HCT116 (cell line): Measurements from ENCODE around the gene CARMIL1. TPM values are rescaled to one million over a fixed set of nuclear protein-coding genes. Genes with fewer than 3 reads are reported as not detected.
A peak's percentile ranks its signal among the peaks of the same experiment; 100 is the strongest.

ENCODE experiments used
- ATAC-seq: fragments of 200-7000 bp; cut with Tn5 transposase; 2 replicates; pipeline ENCODE4 v1.9.1; 2020; ENCODE audit warnings: mild to moderate bottlenecking, moderate library complexity
- BruUV-seq: library from RNA; stranded (reverse); fragments of 400-500 nt; replicated peaks from 2 replicates; lab custom pipeline; 2021; lab: Mats Ljungman, UMichigan
- CTCF ChIA-PET: fragments of 300-600 bp; sonication (Branson Sonifier 250); formaldehyde crosslinking; loops from one replicate; lab custom pipeline; 2021; ENCODE audit warnings: antibody characterized with exemption; lab: Charles Lee
- POLR2A ChIA-PET: fragments of 300-600, 350-600 bp; sonication (Branson Sonifier 250); formaldehyde crosslinking; loops from one replicate; lab custom pipeline; 2021; ENCODE audit warnings: antibody characterized with exemption; lab: Charles Lee
- RAD21 ChIA-PET, 2 experiments: fragments of 300-600 bp; sonication (Branson Sonifier 250); formaldehyde crosslinking; loops; one replicate each; lab custom pipeline; 2023; ENCODE audit warnings: low total read pairs in 2 of 2; ENCODE audit not compliant: uncharacterized antibody in 2 of 2, unreplicated experiment in 2 of 2, low non-redundant PET in 1 of 2; lab: Charles Lee
- DNase-seq: peaks from one replicate; pipeline ENCODE4 v3.0.0-alpha.2; 2010; ENCODE audit warnings: low read depth, low spot score
- H2AFZ ChIP-seq: fragments of 200-600 bp; shearing (Covaris generic), sonication (generic); 2 replicates; pipeline ENCODE4 v1.6.1; 2017; ENCODE audit warnings: low read depth, mixed run types, mixed read lengths, antibody characterized with exemption, low read length; ENCODE audit not compliant: poor library complexity, severe bottlenecking
- H3K27ac ChIP-seq: 2 replicates; pipeline ENCODE4 v1.5.1; 2012; ENCODE audit warnings: low read depth, low read length
- H3K27me3 ChIP-seq: fragments of 200-600 bp; sonication (generic); 2 replicates; pipeline ENCODE4 v1.6.1; 2016; ENCODE audit warnings: mixed run types, low read length, mixed read lengths; ENCODE audit not compliant: insufficient read depth
- H3K36me3 ChIP-seq, 2 experiments: fragments of 200-500 bp in 1 of 2; fragments of 200-600 bp in 1 of 2; sonication (Bioruptor generic) in 1 of 2; sonication (generic) in 1 of 2; 2 replicates each; pipeline versions ENCODE4 v1.5.1 to v1.6.1; 2014 to 2016; ENCODE audit warnings: low read length in 2 of 2, inconsistent platforms in 1 of 2, mixed read lengths in 1 of 2, mixed run types in 1 of 2; ENCODE audit not compliant: insufficient read depth in 2 of 2, control insufficient read depth in 1 of 2
- H3K4me1 ChIP-seq, 2 experiments: fragments of 200-600 bp in 1 of 2; sonication (generic) in 1 of 2; 2 replicates each; pipeline versions ENCODE4 v1.5.1 to v1.6.1; 2012 to 2017; ENCODE audit warnings: low read length in 2 of 2, inconsistent platforms in 1 of 2, mild to moderate bottlenecking in 1 of 2, mixed read lengths in 1 of 2, mixed run types in 1 of 2, moderate library complexity in 1 of 2; ENCODE audit not compliant: insufficient read depth in 2 of 2, control insufficient read depth in 1 of 2
- H3K4me2 ChIP-seq: fragments of 200-600 bp; sonication (generic); 2 replicates; pipeline ENCODE4 v1.6.1; 2017; ENCODE audit warnings: mixed run types, low read length, mixed read lengths
- H3K4me3 ChIP-seq, 2 experiments: fragments of 200-600 bp in 1 of 2; sonication (generic) in 1 of 2; replicated peaks in 1 of 2; 2 replicates each; pipeline ENCODE4 v1.5.1; 2011 to 2016; ENCODE audit warnings: low read length in 2 of 2, control low read depth in 1 of 2, low read depth in 1 of 2, mild to moderate bottlenecking in 1 of 2, mixed read lengths in 1 of 2, mixed run types in 1 of 2
- H3K79me2 ChIP-seq: fragments of 200-600 bp; sonication (generic); 2 replicates; pipeline ENCODE4 v1.6.1; 2017; ENCODE audit warnings: mild to moderate bottlenecking, mixed run types, low read length, moderate library complexity, mixed read lengths; ENCODE audit not compliant: insufficient read depth
- H3K9ac ChIP-seq: fragments of 200-600 bp; sonication (generic); 2 replicates; pipeline ENCODE4 v1.6.1; 2016; ENCODE audit warnings: low read length, mixed read lengths
- H3K9me2 ChIP-seq: fragments of 200-600 bp; sonication (generic), shearing (Covaris generic); 2 replicates; pipeline ENCODE4 v1.6.1; 2017; ENCODE audit warnings: mixed run types, mild to moderate bottlenecking, moderate library complexity; ENCODE audit not compliant: insufficient read depth
- H3K9me3 ChIP-seq, 2 experiments: fragments of 200-500 bp in 1 of 2; fragments of 200-600 bp in 1 of 2; sonication (Bioruptor generic) in 1 of 2; sonication (generic) in 1 of 2; 2 replicates each; pipeline ENCODE4 v1.6.1; 2014 to 2017; ENCODE audit warnings: low read length in 2 of 2, mixed read lengths in 2 of 2, inconsistent platforms in 1 of 2, low read depth in 1 of 2, mild to moderate bottlenecking in 1 of 2, mixed run types in 1 of 2, moderate library complexity in 1 of 2; ENCODE audit not compliant: control insufficient read depth in 1 of 2, insufficient read depth in 1 of 2
- H4K20me1 ChIP-seq: fragments of 200-600 bp; sonication (generic), shearing (Covaris generic); 2 replicates; pipeline ENCODE4 v1.6.1; 2017; ENCODE audit warnings: mixed run types, mild to moderate bottlenecking, moderate library complexity; ENCODE audit not compliant: insufficient read depth
- REST ChIP-seq: IDR thresholded peaks from 2 replicates; pipeline ENCODE4 v1.6.1; 2012; ENCODE audit warnings: low read depth
- TCF7L2 ChIP-seq: IDR thresholded peaks from 2 replicates; pipeline ENCODE4 v1.7.0; 2011; ENCODE audit warnings: borderline replicate concordance, inconsistent platforms; ENCODE audit not compliant: insufficient read depth, insufficient read length; ENCODE audit errors: extremely low read depth
- intact Hi-C: fragments of 100-400 bp; cut with micrococcal nuclease; formaldehyde crosslinking; loops from 2 replicates; pipeline ENCODE4 v1.10.0; 2022
- total RNA-seq: library from RNA; stranded (reverse); gene quantifications from one replicate; pipeline ENCODE4 v1.2.1, GENCODE V29; 2021; ENCODE audit not compliant: unreplicated experiment
- TF ChIP-seq, protein P1 (sequence below): IDR thresholded peaks from 2 replicates; pipeline ENCODE4 v1.6.1; 2012
- TF ChIP-seq, protein P2 (sequence below), 3 experiments: fragments of 200-600 bp in 1 of 3; sonication (generic) in 1 of 3; IDR thresholded peaks in 2 of 3; conservative IDR thresholded peaks in 1 of 3; 2 replicates each; pipeline ENCODE4 v1.5.1; 2012 to 2017; ENCODE audit warnings: low read depth in 2 of 3, low read length in 2 of 3, antibody characterized with exemption in 1 of 3, borderline replicate concordance in 1 of 3, control low read depth in 1 of 3, mild to moderate bottlenecking in 1 of 3, mixed read lengths in 1 of 3, mixed run types in 1 of 3, moderate library complexity in 1 of 3; ENCODE audit not compliant: insufficient read depth in 1 of 3

Gene CARMIL1
- total RNA-seq, 1 experiment from 2014 or later, result 21.7 TPM

- peaks cover 63% of the 10 kb centered on the region for H3K27me3 ChIP-seq
- ATAC-seq, result no peak
- no peak within 1 kb of the TSS for H2AFZ ChIP-seq
- POLR2A ChIA-PET, result no interaction called here
- no TSS peak for BruUV-seq
- RAD21 ChIA-PET, result no interaction called here
- no peak within 1 kb of the TSS for H3K9ac ChIP-seq
- H3K79me2 ChIP-seq, result no peaks in the 10 kb centered on the region
- H3K27ac ChIP-seq, result no peak within 1 kb of the TSS
- H3K4me2 ChIP-seq, result no peak within 1 kb of the TSS
- H3K4me1 ChIP-seq, result no peaks in the 10 kb centered on the region
- no peak for DNase-seq
- H3K36me3 ChIP-seq, result no peaks in the 10 kb centered on the region
- H3K4me3 ChIP-seq, result no peak within 1 kb of the TSS
- peak; percentile 75 for TF ChIP-seq REST
- no peak for TF ChIP-seq TCF7L2
- TF ChIP-seq, protein P1, sequence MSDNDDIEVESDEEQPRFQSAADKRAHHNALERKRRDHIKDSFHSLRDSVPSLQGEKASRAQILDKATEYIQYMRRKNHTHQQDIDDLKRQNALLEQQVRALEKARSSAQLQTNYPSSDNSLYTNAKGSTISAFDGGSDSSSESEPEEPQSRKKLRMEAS, result no peak
- TF ChIP-seq, protein P2, sequence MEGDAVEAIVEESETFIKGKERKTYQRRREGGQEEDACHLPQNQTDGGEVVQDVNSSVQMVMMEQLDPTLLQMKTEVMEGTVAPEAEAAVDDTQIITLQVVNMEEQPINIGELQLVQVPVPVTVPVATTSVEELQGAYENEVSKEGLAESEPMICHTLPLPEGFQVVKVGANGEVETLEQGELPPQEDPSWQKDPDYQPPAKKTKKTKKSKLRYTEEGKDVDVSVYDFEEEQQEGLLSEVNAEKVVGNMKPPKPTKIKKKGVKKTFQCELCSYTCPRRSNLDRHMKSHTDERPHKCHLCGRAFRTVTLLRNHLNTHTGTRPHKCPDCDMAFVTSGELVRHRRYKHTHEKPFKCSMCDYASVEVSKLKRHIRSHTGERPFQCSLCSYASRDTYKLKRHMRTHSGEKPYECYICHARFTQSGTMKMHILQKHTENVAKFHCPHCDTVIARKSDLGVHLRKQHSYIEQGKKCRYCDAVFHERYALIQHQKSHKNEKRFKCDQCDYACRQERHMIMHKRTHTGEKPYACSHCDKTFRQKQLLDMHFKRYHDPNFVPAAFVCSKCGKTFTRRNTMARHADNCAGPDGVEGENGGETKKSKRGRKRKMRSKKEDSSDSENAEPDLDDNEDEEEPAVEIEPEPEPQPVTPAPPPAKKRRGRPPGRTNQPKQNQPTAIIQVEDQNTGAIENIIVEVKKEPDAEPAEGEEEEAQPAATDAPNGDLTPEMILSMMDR (IDR thresholded peaks at IDR 0.05 in 2 of 3, conservative IDR thresholded peaks at IDR 0.05 in 1 of 3; ENCODE audit: borderline replicate concordance in 1 of 3, insufficient read depth in 1 of 3, low read depth in 2 of 3, low read length in 2 of 3), result no peak
- no peaks in the 10 kb centered on the region for H3K9me3 ChIP-seq
- intact Hi-C loops, result no loop called here
- CTCF ChIA-PET, result no interaction called here
- H4K20me1 ChIP-seq, result no peaks in the 10 kb centered on the region
- H3K9me2 ChIP-seq, result no peaks in the 10 kb centered on the region
These were observed 372.9 kb downstream of the CARMIL1 start, which contains the start of gene SCGN for GRCh38 chr6:25652007-25652515. Gene SCGN (plus strand): TSS chr6:25652215. CDS start chr6:25652404, 189 bp downstream.
